SK-N-SH (cell line): ENCODE measurements around the gene NETO2. TPM values are rescaled to one million over a fixed set of nuclear protein-coding genes. Genes with fewer than 3 reads are reported as not detected.

ENCODE experiments used
- CTCF ChIA-PET: fragments of 300-600, 350-600 bp; formaldehyde crosslinking; extraction: SDS; loops from one replicate; lab custom pipeline; 2021; lab: Yijun Ruan, JAX
- POLR2A ChIA-PET: fragments of 350-600 bp; sonication (Branson Sonifier 250); formaldehyde crosslinking; extraction: SDS; loops from one replicate; lab custom pipeline; 2020; ENCODE audit warnings: antibody characterized with exemption, inconsistent platforms; lab: Yijun Ruan, JAX
- DNase-seq: peaks from one replicate; pipeline ENCODE4 v3.0.0; 2012
- H2AFZ ChIP-seq: fragments of 200-600 bp; sonication (generic); 2 replicates; pipeline ENCODE4 v1.8.1; 2016; ENCODE audit warnings: antibody characterized with exemption, mild to moderate bottlenecking, low read depth
- H3F3A ChIP-seq: fragments of 200-600 bp; sonication (generic); replicated peaks from 2 replicates; pipeline ENCODE3; 2016; ENCODE audit warnings: antibody characterized with exemption, mild to moderate bottlenecking; ENCODE audit not compliant: insufficient read depth
- H3K27ac ChIP-seq, 2 experiments: fragments of 200-500 bp in 1 of 2; fragments of 200-600 bp in 1 of 2; sonication (Bioruptor generic) in 1 of 2; sonication (generic), shearing (Covaris generic) in 1 of 2; 2 replicates each; pipeline versions ENCODE4 v1.5.1 to v1.6.1; 2014 to 2016; ENCODE audit warnings: low read depth in 2 of 2, inconsistent platforms in 1 of 2, low read length in 1 of 2, mild to moderate bottlenecking in 1 of 2, mixed read lengths in 1 of 2
- H3K27me3 ChIP-seq: fragments of 200-600 bp; sonication (generic), shearing (Covaris generic); 2 replicates; pipeline ENCODE4 v1.6.1; 2016; ENCODE audit warnings: mixed run types; ENCODE audit not compliant: insufficient read depth
- H3K36me3 ChIP-seq, 2 experiments: fragments of 200-500 bp in 1 of 2; fragments of 200-600 bp in 1 of 2; sonication (Bioruptor generic) in 1 of 2; sonication (generic) in 1 of 2; replicated peaks in 1 of 2; 2 replicates each; pipeline versions ENCODE3 to v1.5.1; 2014 to 2016; ENCODE audit warnings: low read length in 1 of 2, mild to moderate bottlenecking in 1 of 2; ENCODE audit not compliant: insufficient read depth in 2 of 2, control insufficient read depth in 1 of 2
- H3K4me1 ChIP-seq, 2 experiments: fragments of 200-500 bp in 1 of 2; fragments of 200-600 bp in 1 of 2; sonication (Bioruptor generic) in 1 of 2; sonication (generic), shearing (Covaris generic) in 1 of 2; 2 replicates each; pipeline versions ENCODE4 v1.5.1 to v1.6.1; 2014 to 2016; ENCODE audit warnings: low read depth in 1 of 2, low read length in 1 of 2, mixed run types in 1 of 2; ENCODE audit not compliant: insufficient read depth in 2 of 2, control insufficient read depth in 1 of 2
- H3K4me2 ChIP-seq: fragments of 200-600 bp; sonication (generic), shearing (Covaris generic); 2 replicates; pipeline ENCODE4 v1.6.1; 2017; ENCODE audit warnings: mixed run types
- H3K4me3 ChIP-seq, 2 experiments: fragments of 200-500 bp in 1 of 2; fragments of 200-600 bp in 1 of 2; sonication (Bioruptor generic) in 1 of 2; sonication (generic), shearing (Covaris generic) in 1 of 2; 2 replicates each; pipeline versions ENCODE4 v1.5.1 to v1.8.1; 2014 to 2016; ENCODE audit warnings: low read depth in 2 of 2, inconsistent platforms in 1 of 2, low read length in 1 of 2, mild to moderate bottlenecking in 1 of 2, mixed read lengths in 1 of 2, moderate library complexity in 1 of 2
- H3K79me2 ChIP-seq: fragments of 200-600 bp; sonication (generic); 2 replicates; pipeline ENCODE4 v1.8.1; 2017; ENCODE audit warnings: mild to moderate bottlenecking; ENCODE audit not compliant: insufficient read depth
- H3K9ac ChIP-seq: fragments of 200-600 bp; sonication (generic); 2 replicates; pipeline ENCODE4 v1.6.1; 2017; ENCODE audit warnings: mixed run types
- H3K9me2 ChIP-seq: fragments of 200-600 bp; sonication (generic); 2 replicates; pipeline ENCODE4 v1.6.1; 2017; ENCODE audit warnings: mixed run types
- H3K9me3 ChIP-seq: fragments of 200-600 bp; sonication (generic); 2 replicates; pipeline ENCODE4 v1.6.1; 2017; ENCODE audit warnings: mixed run types, mild to moderate bottlenecking, moderate library complexity
- H4K20me1 ChIP-seq: fragments of 200-600 bp; sonication (generic); 2 replicates; pipeline ENCODE4 v1.6.1; 2017; ENCODE audit warnings: mild to moderate bottlenecking, mixed run types; ENCODE audit not compliant: insufficient read depth
- CHD2 ChIP-seq: fragments of 150-350 bp; IDR thresholded peaks from 2 replicates; pipeline ENCODE4 v1.6.1; 2018; ENCODE audit warnings: low read length; ENCODE audit not compliant: partially characterized antibody
- CTCF ChIP-seq: fragments of 200-600 bp; sonication (generic); IDR thresholded peaks from 2 replicates; pipeline ENCODE4 v1.6.1; 2017; ENCODE audit warnings: antibody characterized with exemption, mild to moderate bottlenecking, moderate library complexity
- ELF1 ChIP-seq: IDR thresholded peaks from 2 replicates; pipeline ENCODE4 v1.4.0; 2012
- EP300 ChIP-seq, 2 experiments: IDR thresholded peaks; 2 replicates each; pipeline versions ENCODE4 v1.4.0 to v1.6.1; 2012; ENCODE audit warnings: borderline replicate concordance in 1 of 2, low read depth in 1 of 2, low read length in 1 of 2
- EZH2phosphoT487 ChIP-seq: fragments of 200-600 bp; sonication (generic); IDR thresholded peaks from 2 replicates; pipeline ENCODE4 v1.6.1; 2017; ENCODE audit warnings: low read depth, mixed run types, mild to moderate bottlenecking, antibody characterized with exemption, moderate library complexity, borderline replicate concordance
- GABPA ChIP-seq: IDR thresholded peaks from 2 replicates; pipeline ENCODE4 v1.4.0; 2012; ENCODE audit warnings: low read depth, mild to moderate bottlenecking
- GATA2 ChIP-seq: sonication (generic); formaldehyde crosslinking; IDR thresholded peaks from 2 replicates; pipeline ENCODE4 v1.5.0; 2020; ENCODE audit warnings: mild to moderate bottlenecking, missing genetic modification reagents
- IRF3 ChIP-seq: fragments of 150-350 bp; IDR thresholded peaks from 2 replicates; pipeline ENCODE4 v1.6.1; 2016; ENCODE audit warnings: mild to moderate bottlenecking, low read depth, low read length
- MEF2A ChIP-seq: IDR thresholded peaks from 2 replicates; pipeline ENCODE4 v1.4.0; 2012; ENCODE audit warnings: low read depth, borderline replicate concordance
- NRF1 ChIP-seq: IDR thresholded peaks from 2 replicates; pipeline ENCODE4 v1.6.1; 2012; ENCODE audit warnings: low read depth, mild to moderate bottlenecking, low read length
- PBX3 ChIP-seq: IDR thresholded peaks from 2 replicates; pipeline ENCODE4; 2012
- POLR2AphosphoS5 ChIP-seq: IDR thresholded peaks from 2 replicates; pipeline ENCODE4 v1.6.1; 2012; ENCODE audit warnings: low read depth, low read length
- RCOR1 ChIP-seq: fragments of 150-350 bp; IDR thresholded peaks from 2 replicates; pipeline ENCODE4 v1.6.1; 2017; ENCODE audit warnings: antibody characterized with exemption, low read length
- SIN3A ChIP-seq: IDR thresholded peaks from 2 replicates; pipeline ENCODE4 v1.6.1; 2012; ENCODE audit warnings: low read depth, mild to moderate bottlenecking, low read length, moderate library complexity, borderline replicate concordance
- TAF1 ChIP-seq: IDR thresholded peaks from 2 replicates; pipeline ENCODE4 v1.6.1; 2012; ENCODE audit warnings: low read depth, mild to moderate bottlenecking, low read length, moderate library complexity, borderline replicate concordance
- TCF12 ChIP-seq: IDR thresholded peaks from 2 replicates; pipeline ENCODE4 v1.4.0; 2012
- TEAD4 ChIP-seq: IDR thresholded peaks from 2 replicates; pipeline ENCODE4 v1.4.0; 2012; ENCODE audit warnings: mild to moderate bottlenecking, borderline replicate concordance; ENCODE audit not compliant: insufficient read depth
- USF1 ChIP-seq: IDR thresholded peaks from 2 replicates; pipeline ENCODE4 v1.4.0; 2012; ENCODE audit warnings: low read depth, borderline replicate concordance
- ZBTB33 ChIP-seq: IDR thresholded peaks from 2 replicates; pipeline ENCODE4 v1.4.0; 2012; ENCODE audit warnings: low read depth, borderline replicate concordance
- WGBS: methylation state at CpG from one replicate; pipeline ENCODE4 v1.1.6; 2017; ENCODE audit warnings: low lambda C conversion rate; 5-methylcytosine and 5-hydroxymethylcytosine counted together
- polyA plus RNA-seq, 3 experiments: library from polyadenylated mRNA; depleted of rRNA; stranded (reverse); fragments of >200 nt; gene quantifications; 2 replicates each; pipeline ENCODE4 v1.2.3, GENCODE V29; 2012

Gene NETO2
- polyA plus RNA-seq, 1 of the 3 experiments (the other 2 are of a cell fraction) = 48.8 TPM

GRCh38 chr16:47061204-47061603 is 82.5 kb downstream of the NETO2 start:
- Histone ChIP-seq H4K20me1 (no peaks in the 10 kb centered on the region), H3K9me2 (no peaks in the 10 kb centered on the region), H3K4me3 (no peak overlapping the region), H3K36me3 (no peaks in the 10 kb centered on the region), H3K9ac (no peak overlapping the region), H3K4me1 (no peaks in the 10 kb centered on the region; a peak in 1 of 4 replicates), H3K4me2 (no peak overlapping the region), H2AFZ (no peak overlapping the region), H3K27ac (no peak overlapping the region), H3K79me2 (no peaks in the 10 kb centered on the region), H3K9me3 (no peaks in the 10 kb centered on the region), H3F3A (no peaks in the 10 kb centered on the region), H3K27me3 (no peaks in the 10 kb centered on the region)
- 62% methylated on average over 6 of the region's 12 CpGs for WGBS
- ChIA-PET POLR2A (no interaction called here), CTCF (interaction anchor here (1.2 kb wide), 2 partner anchors 23 to 1095 kb away, joined by 3 to 6 read pairs; partner anchors contain the start of gene ABCC12)
- TF ChIP-seq NRF1 = no peak
- no peak for TF ChIP-seq EP300 (IDR thresholded peaks at IDR 0.05; ENCODE audit: borderline replicate concordance in 1 of 2, low read depth in 1 of 2, low read length in 1 of 2)
- TF ChIP-seq PBX3 = no peak
- TF ChIP-seq EZH2phosphoT487 = no peak
- TF ChIP-seq ELF1 = no peak
- no peak for TF ChIP-seq TCF12
- TF ChIP-seq GATA2 (CRISPR knock-in tag) = no peak
- TF ChIP-seq POLR2AphosphoS5 = no peak
- no peak for TF ChIP-seq TAF1
- no peak for TF ChIP-seq TEAD4
- TF ChIP-seq ZBTB33 = no peak
- no peak for TF ChIP-seq CTCF
- no peak for TF ChIP-seq MEF2A
- no peak for TF ChIP-seq IRF3
- TF ChIP-seq GABPA = no peak
- TF ChIP-seq SIN3A = no peak
- TF ChIP-seq RCOR1 = no peak
- no peak for TF ChIP-seq USF1
- TF ChIP-seq CHD2 = no peak
- no peak for DNase-seq
